HG03045 (cell line): ENCODE results near the gene ARL6IP1.
"Not testable (repeated sequence)": the region's sequence is repeated elsewhere in the genome, so short reads cannot be mapped to it uniquely, and the experiment has no call there.

Source experiments
- ATAC-seq: cut with Tn5 transposase; IDR thresholded peaks from one replicate; pipeline ENCODE4 v1.9.1; 2021; ENCODE audit warnings: mild to moderate bottlenecking, moderate library complexity; ENCODE audit not compliant: unreplicated experiment

The ARL6IP1 gene

DNA sequence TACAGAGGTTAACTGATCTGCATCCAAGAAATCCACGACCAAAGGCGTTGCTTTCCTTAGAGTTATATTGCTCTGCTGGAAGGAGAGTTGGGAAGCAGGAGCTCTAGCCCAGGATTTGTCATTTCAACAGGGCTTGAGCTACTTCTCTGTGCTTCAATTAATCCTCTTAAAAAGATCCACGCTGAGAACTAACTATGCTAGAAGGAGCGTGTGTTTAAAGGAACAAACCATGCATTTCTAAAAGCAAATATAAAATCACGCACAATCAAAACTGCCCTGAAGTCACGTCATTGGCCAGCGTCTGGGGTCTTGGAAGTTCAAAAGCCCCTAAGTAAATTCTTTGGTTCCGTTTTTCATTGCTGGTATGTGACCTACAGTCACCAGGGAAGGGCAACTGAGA is 1.1 kb downstream of the ARL6IP1 start:
- no peak for ATAC-seq

DNA sequence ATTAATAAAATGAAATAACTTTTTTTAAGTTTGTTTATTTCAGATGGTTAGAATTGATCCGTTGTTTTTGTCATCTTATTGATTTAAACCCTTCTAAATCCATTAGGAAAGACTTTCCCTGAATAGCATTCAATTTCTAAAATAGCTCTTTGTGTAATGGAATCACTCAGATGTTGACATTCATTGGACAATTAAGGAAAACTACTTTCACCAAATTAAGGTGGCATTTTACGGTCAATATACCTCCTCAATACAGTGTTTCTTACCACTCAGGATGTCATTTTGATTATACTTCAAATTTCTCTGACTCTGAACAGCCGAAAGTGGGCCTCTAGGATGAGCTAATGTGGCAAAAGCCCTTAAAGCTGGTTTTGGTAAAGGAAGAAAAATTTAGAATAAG is 1.8 kb downstream of the ARL6IP1 start:
- ATAC-seq = no peak

DNA sequence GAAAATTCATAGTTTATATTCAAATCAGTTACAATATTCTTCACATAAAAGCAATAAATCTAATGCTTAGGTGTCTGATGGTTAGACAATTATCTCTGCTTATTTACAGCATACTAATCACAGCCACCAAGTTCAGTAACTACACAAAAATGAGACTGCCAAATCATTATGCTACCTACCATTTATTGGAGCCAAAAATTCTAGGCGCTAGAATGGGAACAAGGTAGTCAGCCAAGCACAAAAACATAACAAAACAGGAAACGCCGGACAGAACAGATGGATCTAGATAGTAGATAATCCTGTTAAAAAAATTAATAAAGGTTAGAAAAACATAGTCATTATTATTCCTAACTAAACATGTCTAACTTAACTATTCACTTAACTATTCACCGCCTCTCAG is 3.6 kb downstream of the ARL6IP1 start:
- no peak for ATAC-seq

DNA sequence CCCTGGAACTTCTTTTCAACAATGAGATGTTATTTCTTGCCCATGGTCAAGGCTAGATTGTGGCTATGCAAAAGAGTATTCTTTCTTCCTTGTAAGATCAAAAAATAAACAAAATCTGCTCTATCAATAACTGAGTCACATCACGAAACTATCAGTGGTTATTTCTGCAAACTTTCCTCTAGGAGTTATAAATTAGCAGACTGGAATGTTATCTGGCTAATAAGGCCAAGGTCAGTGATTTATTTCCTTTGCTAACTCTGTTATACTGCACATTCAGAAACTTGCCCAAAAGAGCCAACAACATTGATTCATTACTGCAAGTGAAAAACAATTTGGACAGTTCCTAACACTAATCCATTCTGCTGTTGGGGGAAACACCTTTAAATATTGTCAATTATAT is 5.0 kb downstream of the ARL6IP1 start:
- ATAC-seq = no peak

DNA sequence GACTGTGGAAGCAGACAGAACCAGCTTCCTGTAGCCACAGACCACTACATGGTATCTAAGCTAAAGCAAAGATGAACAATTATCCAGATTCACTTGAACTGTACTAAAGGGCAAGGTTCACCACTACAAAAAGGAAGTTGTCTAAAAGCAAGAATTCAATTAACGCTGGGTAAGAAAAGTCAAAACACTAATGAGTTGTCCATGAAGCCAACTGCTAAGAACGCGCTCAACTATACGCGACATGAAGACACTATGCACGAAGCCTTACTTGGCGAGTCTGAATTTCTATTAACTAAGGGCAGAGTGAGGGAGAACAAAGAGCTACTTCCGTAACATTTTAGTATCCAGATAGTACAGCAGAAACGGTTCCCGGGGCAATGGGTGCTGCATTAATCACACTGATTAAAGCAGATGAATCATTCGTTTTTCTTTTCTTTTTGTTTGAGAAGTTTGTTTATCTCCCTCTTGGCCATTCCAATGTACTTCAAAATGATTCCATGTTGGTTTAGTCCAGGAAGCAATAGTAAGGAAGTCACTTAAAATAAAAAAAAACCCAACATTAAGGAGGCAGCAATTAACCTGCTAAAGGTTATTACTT is 8.4 kb downstream of the ARL6IP1 start:
- ATAC-seq = no peak

DNA sequence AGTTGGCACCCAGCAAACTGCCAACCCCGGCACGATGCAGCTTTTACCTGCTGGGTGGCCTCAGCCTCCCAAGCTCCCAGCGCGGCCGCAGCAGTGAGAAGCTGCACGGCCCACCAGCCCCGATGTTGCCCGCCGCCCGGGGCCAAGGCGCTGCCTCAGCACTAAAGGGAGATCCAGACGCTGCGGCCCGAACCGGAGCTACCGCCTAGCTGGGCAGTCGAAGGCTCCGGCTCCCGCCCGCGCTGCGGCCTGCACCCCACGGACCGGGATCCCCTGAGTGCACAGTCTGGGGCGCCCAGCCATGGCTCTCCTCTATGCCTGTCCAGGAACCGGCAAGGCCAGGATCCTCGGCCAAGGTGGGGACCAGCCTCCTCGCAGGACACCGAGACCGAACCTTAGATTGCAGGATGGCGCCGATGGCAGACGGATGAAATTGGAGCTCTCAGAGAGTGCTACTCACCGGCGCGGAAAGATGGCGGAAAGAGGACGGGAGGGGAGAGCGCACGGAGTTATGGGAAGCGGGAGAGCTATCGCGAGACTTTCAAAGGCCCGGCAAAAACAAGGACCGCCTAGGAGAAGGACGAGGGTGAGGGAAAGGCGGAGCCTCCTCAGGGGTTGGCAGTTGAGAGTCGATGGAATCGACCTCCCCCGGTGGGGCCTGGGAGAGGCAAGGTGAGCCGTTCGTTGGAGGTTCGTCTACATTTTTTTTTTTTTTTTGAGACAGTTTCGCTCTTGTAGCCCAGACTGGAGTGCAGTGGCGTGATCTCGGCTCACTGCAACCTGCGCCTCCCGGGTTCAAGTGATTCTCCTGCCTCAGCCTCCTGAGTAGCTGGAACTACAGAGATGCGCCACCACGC is 11.3 kb downstream of the ARL6IP1 start, which contains the start of gene RPS15A:
RPS15A (minus strand) TSS at position 485 of the 857 bp plus-strand sequence. CDS start 1,221 bp downstream, outside the sequence.
- peak; percentile 84 for ATAC-seq

DNA sequence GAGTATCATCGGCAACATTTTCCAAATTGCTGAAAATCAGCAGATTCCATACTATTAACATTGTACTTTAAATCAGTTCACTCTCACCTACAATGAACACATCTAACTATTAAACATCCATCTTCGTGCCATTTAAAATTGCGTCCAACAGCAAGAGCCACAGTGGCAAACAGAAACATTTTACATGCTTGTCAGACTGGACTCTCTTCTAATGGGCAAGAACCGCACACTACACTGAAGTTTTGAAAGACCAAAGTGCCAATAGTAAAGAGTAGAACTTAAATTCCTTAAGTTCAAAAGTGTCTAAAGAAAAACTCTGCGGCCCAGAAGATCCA is 11.9 kb downstream of the ARL6IP1 start:
- no peak for ATAC-seq

DNA sequence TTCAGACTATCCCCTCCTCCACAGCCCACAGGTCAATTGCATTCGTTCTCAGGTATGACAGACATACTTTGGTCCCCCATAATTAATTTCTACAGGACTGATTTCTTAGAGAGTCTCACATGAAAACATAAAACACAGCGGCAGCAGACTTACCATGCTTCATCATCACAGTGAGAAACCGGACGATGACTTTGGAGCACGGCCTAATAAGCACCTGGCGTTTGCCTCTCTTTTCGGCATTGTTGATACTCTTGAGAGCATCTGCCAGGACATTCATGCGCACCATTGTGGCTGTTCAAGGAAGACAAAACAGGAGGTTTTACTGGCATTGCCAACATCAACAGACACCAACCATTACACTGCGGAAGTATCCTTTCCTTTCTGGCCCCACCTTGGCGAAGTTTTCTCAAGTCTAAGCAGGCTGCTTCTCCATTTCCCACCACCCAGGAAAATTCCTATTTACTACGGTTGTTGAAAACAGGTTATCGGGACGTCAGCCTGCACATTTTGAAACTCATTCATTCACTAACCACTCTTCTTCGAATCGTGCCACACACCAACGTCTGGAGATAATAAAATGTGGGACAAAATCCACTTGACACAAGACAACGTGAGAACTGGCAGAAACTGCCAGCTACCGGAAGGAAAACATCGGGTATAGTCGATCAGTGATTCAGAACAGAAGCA is 12.4 kb downstream of the ARL6IP1 start:
- ATAC-seq = no peak

DNA sequence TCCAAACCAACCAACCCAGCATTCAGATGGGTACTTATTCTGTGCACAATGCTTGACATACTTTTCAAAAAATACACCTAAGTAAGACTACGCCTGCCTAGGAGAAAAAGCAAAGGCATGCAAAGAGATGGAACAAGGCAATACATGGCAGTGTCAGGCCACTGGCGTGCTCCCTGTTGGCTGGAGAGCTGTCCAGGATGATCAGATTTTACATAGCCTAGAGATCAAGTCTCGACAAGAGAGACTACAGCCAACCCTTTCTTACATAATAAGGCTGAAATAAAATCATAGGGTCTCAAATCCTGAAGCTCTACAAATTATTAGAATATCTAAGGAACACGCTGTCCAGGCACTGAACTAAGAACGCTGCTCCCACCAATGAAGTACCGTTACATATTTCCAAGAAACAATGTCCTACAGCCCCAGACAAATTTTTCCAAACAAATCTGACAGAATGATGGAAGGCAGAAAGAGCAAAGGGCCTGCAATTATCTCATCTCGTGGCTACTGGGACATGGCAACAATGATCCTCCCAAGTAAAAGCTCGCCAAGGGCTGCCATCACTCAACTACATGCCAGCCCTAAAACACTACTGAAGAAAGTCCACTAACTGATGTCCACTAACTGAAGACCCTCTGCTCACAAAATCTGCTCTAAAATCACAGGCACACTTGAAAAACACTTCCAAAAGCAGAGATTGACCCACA is 16.3 kb downstream of the ARL6IP1 start:
- no peak for ATAC-seq

DNA sequence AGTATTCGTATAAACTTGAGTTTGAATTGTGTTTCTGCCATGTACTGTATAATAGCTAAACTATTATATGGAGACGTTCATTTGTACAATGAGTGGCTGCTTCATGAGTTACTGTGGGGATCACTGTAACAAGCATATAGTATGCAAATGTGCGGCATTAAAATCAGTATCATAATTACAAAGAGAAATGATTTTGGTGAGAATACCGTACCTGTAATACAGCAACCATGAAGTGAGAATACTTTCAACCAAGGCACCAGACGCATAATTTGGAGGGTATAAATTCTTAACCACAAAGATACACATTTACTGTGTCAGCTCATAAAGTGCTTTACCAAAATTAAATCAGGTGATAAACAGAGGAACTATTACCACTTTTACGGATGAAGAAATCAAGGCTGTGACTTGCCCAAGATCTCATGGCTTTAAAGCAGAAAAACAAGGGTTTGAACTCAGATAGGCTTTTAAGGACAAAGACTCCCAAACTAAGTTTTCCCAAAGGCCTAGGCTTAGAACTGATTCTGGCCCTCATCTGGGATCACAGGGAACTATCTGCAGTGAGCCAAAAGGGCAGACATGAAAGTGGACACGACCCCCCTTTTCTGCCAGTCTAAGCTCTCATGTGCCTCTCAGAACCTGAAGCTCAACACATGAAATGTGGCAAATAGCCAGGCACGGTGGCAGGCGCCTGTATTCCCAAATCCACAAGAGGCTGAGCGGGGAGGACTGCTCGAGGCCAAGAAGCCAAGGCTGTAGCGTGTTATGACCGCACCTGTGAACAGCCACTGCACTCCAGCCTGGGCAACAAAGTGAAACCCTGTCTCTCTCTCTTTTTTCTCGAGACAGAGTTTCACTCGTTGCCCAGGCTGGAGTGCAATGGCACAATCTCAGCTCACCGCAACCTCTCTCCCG is 17.7 kb downstream of the ARL6IP1 start:
- ATAC-seq = no peak

DNA sequence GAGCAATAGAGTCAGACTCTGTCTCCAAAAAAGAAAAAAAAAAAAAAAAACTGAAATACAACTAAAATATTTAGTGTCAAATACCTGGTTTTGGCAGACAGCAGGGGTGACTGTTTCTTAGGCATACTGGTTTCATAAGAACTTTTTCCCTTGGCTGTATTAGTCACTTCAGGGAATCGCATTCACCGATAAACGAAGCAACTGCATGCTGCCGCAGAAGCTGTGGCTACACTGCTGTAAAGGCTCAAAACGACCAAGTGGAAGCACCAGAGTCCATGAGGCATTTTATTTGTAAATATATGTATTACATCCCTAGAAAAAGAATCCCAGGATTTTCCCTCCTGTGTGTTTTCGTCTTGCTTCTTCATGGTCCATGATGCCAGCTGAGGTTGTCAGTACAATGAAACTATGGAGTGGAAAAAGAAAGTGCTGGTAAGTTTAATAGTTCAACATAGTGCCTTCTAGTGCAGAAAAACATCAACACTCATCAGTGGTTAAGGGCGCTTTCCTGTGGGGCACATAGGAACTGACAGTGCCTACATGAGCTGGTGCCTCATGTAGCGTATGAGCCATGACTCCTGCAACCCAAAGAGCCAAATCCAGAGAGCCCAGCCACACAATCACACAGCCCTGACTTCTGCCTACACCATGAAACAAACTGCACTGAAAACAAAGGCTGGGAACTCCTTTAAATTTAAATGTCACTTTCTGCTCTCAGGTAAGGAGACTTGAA is 18.5 kb downstream of the ARL6IP1 start:
- ATAC-seq = no peak

DNA sequence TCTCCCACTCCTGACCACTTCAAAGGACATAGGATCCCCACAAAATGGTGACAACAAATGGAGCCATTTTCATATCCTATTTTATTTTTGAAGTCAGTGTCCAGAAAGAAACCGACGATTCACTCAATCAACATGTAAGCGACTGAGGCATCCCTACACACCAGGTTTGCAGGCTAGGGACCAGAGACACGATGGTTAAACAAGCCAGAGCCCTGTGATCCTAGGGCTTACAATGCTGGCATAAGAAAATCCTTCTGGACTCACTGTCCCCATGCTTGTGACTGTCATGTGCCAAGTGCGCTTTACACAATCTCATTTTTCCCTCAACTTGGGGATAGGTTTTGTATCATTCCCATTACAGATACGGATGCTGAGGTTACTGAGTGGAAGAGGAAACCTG is 20.1 kb downstream of the ARL6IP1 start:
- ATAC-seq = not testable (repeated sequence)

DNA sequence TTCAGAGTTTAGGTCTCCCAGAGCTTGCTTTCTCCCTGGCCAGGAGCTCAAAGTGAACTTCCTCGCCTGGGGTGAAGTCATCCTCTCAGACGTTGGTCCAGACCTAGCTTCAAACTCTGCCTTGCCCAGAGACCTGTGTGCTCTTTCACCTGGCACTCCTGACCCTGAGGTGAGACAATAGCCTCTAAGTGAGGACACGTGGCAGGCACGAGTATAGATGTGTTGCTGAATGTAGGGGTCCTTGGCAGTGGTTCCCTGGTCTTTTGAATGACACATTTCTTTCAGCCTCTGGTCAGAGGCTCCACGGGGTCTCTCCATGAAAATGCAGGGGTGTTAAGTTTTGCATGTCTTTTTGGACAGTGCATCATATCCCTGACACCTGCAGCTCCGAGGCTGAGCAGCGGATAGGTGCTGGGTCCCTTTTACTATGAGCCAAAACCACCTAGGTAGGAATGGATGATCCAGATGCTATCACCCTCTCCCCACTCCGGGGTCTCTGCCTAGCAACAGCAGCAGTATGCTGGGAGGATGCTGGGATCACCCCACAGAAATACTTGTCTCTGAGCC is 20.8 kb downstream of the ARL6IP1 start:
- ATAC-seq = not testable (repeated sequence)

DNA sequence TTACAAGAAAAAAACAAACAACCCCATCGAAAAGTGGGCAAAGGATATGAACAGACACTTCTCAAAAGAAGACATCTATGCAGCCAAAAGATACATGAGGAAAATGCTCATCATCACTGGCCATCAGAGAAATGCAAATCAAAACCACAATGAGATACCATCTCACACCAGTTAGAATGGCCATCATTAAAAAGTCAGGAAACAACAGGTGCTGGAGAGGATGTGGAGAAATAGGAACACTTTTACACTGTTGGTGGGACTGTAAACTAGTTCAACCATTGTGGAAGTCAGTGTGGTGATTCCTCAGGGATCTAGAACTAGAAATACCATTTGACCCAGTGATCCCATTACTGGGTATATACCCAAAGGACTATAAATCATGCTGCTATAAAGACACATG is 23.7 kb downstream of the ARL6IP1 start:
- ATAC-seq = not testable (repeated sequence)

DNA sequence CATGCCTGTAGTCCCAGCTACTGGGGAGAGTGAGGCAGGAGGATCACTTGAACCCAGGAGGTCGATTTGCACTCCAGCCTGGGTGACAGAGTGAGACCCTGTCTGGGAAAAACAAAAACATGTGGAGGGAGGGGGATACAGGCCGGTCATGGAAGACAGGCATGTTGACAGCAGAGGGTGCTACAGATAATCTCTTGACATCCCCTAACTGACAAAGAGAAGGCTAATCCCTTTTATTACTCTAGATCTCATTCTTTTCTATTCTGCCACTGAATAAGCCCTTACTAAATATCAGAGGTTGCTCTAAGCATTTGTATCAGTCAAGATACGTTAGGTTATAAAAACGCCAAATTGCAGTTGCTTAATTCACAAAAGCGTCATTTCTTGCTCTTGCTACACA is 25.0 kb downstream of the ARL6IP1 start:
- not testable (repeated sequence) for ATAC-seq

DNA sequence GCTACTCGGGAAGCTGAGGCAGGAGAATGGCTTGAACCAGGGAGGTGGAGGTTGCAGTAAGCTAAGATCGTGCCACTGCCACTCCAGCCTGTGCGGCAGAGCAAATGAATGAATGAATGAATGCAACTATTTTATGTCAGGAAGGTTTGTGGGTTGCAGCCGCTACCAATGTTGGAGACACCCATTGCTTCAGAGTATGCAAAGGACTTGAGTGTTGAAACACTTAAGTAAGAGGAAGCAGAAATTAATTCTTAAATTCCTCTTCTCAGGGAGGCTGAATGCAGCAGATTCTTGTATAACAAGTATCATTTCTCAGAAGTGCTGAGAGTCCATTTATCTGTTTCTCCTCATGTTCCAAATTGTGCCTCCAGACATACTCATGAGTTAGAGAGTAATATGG is 26.7 kb downstream of the ARL6IP1 start:
- not testable (repeated sequence) for ATAC-seq

DNA sequence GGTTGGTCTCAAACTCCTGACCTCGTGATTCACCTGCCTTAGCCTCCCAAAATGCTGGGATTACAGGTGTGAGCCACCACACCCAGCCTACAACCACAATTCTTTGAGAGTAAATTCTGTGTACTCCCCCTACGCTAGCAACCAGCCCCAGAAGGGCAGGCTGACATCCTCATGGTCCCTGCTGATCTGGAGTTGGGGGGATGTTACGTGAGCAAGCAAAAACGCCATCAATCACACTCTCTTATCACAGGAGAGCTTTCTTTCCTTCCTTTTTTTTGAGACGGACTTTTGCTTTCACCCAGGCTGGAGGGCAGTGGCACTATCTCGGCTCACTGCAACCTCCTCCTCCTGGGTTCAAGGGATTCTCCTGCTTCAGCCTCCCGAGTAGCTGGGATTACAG is 29.2 kb downstream of the ARL6IP1 start:
- not testable (repeated sequence) for ATAC-seq

DNA sequence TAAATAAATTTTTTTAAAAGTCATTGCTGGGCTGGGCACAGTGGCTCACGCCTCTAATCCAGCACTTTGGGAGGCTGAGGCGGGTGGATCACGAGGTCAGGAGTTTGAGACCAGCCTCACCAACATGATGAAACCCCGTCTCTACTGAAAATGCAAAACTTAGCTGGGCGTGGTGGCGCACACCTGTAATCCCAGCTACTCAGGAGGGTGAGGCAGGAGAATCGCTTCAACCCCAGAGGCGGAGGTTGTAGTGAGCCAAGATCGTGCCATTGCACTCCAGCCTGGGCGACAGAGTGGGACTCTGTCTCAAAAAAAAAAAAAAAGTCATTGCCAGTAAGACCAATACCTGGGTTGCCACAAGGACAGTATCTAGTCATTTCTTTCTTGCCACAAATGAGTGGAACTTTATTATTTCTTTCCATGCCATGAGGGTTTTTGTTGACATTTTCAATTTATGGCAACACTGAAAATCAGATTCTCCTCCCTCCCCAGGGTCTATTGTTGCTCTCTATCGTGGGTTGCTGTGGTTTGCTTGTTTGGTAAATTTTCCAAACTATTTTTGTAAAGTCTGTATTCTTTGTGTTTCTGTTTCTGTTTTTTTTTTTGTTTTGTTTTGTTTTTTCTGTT is 30.9 kb downstream of the ARL6IP1 start:
- not testable (repeated sequence) for ATAC-seq

DNA sequence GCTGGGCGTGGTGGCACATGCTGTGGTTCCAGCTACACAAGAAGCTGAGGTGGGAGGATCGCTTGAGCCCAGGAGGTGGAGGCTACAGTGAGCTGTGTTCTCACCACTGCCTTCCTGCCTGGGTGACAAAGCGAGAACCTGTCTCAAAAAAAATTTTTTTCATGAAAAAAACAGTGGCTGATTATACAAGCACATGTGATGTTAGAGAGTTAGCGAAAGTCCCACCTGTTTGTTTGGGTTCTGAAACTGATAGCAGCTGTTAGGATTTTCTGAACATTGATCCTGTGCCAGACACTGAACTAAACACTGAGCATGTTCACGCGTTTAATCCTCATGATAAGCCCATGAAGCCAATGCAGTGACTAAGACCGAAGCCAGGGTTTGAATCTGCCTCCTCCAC is 34.1 kb downstream of the ARL6IP1 start:
- peak; percentile 51 for ATAC-seq
